ENCODE results near the gene MTR.

The MTR gene

GRCh38 chr1:236938760-236939159, 143.7 kb downstream of the MTR start:
- FAIRE-seq: no peak
- DNase-seq (ENCODE audit: insufficient read length, low spot score): no peak
- no peak for TF ChIP-seq POLR2A (IDR thresholded peaks at IDR 0.05; ENCODE audit: low read depth, low read length)

DNA sequence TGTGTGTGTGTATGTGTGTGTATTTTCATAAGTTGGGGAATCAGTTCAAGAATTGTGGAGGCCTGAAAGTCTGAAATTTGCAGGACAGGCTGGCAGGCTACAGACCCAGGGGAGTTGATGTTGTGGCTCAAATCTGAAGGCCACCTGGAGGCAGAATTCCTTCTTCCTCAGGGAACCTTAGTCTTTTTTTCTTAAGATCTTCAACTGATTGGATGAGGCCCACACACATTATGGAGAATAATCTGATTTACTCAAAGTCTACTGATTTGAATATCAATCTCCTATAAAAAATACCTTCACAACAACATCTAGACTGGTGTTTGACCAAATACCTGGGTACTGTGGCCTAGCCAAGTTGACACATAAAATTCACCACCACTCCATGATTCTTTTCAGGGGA, 147.3 kb downstream of the MTR start:
- TF ChIP-seq POLR2A (IDR thresholded peaks at IDR 0.05; ENCODE audit: low read depth, low read length): no peak
- no peak for DNase-seq (ENCODE audit: insufficient read length, low spot score)
- no peak for FAIRE-seq

- TF ChIP-seq POLR2A (IDR thresholded peaks at IDR 0.05; ENCODE audit: low read depth, low read length): no peak
- FAIRE-seq (no peak), DNase-seq (ENCODE audit: insufficient read length, low spot score) (no peak)
These were observed 149.5 kb downstream of the MTR start for GRCh38 chr1:236944556-236944955.

DNA sequence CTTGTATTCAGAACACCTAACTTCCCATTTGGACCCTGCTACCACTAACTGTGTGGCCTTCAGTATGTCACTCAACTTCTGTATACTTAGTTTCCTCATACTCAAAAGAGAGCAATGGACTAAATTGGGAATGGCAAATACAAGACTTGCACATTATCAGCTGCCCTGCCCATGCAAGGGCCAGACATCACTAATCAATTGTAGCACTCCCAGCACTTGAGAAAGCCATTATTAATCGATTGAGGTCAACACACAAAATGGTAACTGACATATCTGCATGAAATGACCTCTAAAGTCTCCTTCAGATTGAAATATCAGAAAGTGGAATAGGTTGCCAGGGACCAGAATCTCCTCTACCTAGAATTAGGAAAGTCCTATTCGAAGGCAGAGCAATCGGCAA, 149.9 kb downstream of the MTR start:
- no peak for TF ChIP-seq POLR2A (IDR thresholded peaks at IDR 0.05; ENCODE audit: low read depth, low read length)
- no peak for FAIRE-seq
- no peak for DNase-seq (ENCODE audit: insufficient read length, low spot score)

DNA sequence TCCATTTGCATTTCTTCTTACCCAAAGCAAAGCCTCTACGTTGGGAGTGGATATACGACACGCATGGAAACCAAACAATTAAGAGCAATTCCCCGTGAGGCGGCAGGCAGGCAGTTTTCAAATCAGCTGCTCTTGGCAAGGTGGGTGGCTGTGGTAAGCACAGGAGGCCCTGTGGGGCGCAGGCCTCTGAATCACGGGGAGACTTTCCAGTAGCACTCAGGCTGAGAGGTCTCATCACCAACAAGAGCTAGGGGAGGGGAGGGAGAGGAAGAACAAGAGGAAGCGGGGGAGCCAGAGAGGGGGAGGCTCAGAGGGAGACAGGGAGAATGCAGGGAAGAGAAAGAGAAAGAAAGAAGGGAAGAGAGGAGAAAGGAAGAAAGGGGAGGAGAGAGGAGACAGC, 152.7 kb downstream of the MTR start:
- DNase-seq (ENCODE audit: insufficient read length, low spot score) (no peak), FAIRE-seq (no peak)
- no peak for TF ChIP-seq POLR2A (IDR thresholded peaks at IDR 0.05; ENCODE audit: low read depth, low read length)

GRCh38 chr1:236948381-236948780, 153.3 kb downstream of the MTR start:
- TF ChIP-seq POLR2A (IDR thresholded peaks at IDR 0.05; ENCODE audit: low read depth, low read length): no peak
- DNase-seq (ENCODE audit: insufficient read length, low spot score) (no peak), FAIRE-seq (no peak)

GRCh38 chr1:236948996-236949395, 153.9 kb downstream of the MTR start:
- DNase-seq (ENCODE audit: insufficient read length, low spot score) (no peak), FAIRE-seq (no peak)
- TF ChIP-seq POLR2A (IDR thresholded peaks at IDR 0.05; ENCODE audit: low read depth, low read length): no peak

- DNase-seq (ENCODE audit: insufficient read length, low spot score) (no peak), FAIRE-seq (no peak)
- no peak for TF ChIP-seq POLR2A (IDR thresholded peaks at IDR 0.05; ENCODE audit: low read depth, low read length)
These were observed 155.3 kb downstream of the MTR start for GRCh38 chr1:236950365-236950764.

DNA sequence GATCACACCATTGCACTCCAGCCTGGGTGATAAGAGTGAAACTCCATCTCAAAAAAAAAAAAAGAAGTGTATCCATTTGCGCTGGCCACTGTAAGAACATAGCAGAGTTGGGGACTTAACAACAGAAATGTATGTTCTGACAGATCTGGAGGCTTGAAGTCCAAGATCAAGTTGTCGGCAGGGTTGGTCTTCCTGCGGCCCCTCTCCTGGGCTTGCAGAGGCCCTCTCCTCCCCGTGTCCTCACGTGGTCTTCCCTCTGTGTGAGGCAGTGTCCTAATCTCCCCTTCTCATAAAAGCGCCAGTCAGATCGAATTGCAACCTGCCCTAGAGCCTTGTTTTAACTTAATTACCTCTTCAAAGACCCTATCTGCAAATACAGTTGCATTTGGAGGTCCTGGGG, 156.6 kb downstream of the MTR start:
- TF ChIP-seq POLR2A (IDR thresholded peaks at IDR 0.05; ENCODE audit: low read depth, low read length): no peak
- DNase-seq (ENCODE audit: insufficient read length, low spot score) (no peak), FAIRE-seq (no peak)

DNA sequence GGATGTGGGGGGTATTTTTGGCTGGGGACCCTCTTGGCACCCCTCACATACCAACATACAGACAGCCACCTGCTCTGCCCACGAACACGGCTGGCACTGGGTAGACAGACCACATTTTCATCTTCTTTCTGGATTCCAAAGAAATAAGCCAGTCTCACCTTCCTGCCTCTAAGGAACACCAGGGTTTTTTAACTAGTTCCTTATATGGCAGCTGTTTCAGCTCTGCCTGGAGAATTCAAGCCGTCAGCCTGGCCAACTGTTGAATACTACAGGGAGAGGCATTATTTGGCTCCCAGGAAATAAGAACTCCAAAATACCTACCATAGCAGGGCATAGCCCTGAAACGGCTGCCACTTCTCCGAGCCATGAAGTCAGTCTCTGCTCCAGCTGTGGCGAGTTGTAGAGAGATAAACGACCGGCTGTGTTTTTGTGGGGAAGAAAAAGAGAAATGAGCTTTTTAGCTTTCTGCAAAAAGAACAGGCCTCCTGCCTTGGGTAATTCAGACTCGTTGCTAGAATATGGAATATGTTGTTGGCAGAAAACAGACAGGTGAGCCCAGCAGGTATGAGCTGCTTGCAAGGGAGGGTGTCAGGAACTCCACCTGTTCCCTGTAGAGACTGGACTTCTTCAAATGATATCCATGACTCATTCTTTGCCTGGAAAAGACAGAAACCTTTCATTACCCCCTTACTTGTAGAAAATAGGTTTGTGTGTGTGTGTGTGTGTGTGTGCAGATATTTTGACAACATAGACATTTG, 157.3 kb downstream of the MTR start:
- no peak for FAIRE-seq
- DNase-seq (ENCODE audit: insufficient read length, low spot score): no peak
- no peak for TF ChIP-seq POLR2A (IDR thresholded peaks at IDR 0.05; ENCODE audit: low read depth, low read length)

DNA sequence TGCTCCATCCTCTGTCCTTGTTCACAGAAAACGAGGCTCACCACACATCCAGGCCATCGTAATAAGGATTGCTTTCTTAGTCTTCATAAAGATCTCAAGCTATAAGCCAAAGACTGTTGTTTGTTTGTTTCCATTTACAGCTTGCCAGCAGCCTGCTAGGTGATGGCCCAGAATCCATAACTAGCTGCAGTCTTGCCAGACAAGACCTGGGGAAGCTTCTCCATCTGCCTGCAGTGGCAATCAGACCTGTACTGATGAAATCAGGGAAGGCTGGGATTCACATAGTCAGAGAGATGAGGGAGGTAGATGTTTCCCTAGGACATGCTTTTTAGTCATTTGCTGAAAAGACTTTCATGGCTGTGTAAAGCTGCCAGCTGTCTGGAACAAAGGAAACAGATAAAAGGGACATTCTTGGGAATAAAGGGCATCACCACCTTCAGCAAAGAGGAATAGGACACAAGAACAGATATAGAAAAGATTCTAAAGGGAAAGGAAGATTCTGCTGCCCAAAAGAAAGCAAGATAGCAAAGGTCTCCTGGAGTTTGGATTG, 158.1 kb downstream of the MTR start:
- no peak for TF ChIP-seq POLR2A (IDR thresholded peaks at IDR 0.05; ENCODE audit: low read depth, low read length)
- no peak for FAIRE-seq

More for the DNA sequence above, 158.1 kb downstream of the MTR start:
- DNase-seq (ENCODE audit: insufficient read length, low spot score): no peak

Measured in H54 (cell line).